Neural cell (in vitro differentiated cells): ENCODE results near the gene A2ML1.

Experiments
- EZH2 ChIP-seq: fragments of 200-600, 300-800 bp; shearing (Covaris generic), sonication (generic); IDR thresholded peaks from 2 replicates; pipeline ENCODE4 v1.6.1; 2014; ENCODE audit warnings: antibody characterized with exemption, low read length, borderline replicate concordance, mild to moderate bottlenecking; ENCODE audit not compliant: insufficient read depth, poor library complexity, severe bottlenecking
- MXI1 ChIP-seq: fragments of 450-650 bp; conservative IDR thresholded peaks from 2 replicates; pipeline ENCODE4 v1.6.1; 2014; ENCODE audit warnings: antibody characterized with exemption, mild to moderate bottlenecking; ENCODE audit not compliant: poor library complexity, severe bottlenecking
- POLR2AphosphoS5 ChIP-seq: IDR thresholded peaks from 2 replicates; pipeline ENCODE4 v1.6.1; 2012
- RAD21 ChIP-seq: fragments of 450-650 bp; conservative IDR thresholded peaks from 2 replicates; pipeline ENCODE4 v1.6.1; 2014; ENCODE audit warnings: antibody characterized with exemption, mild to moderate bottlenecking, moderate library complexity
- TAF1 ChIP-seq: IDR thresholded peaks from 2 replicates; pipeline ENCODE4 v1.6.1; 2012; ENCODE audit warnings: low read depth
- TF ChIP-seq, protein P1 (sequence below): fragments of 450-650 bp; IDR thresholded peaks from 2 replicates; pipeline ENCODE4 v1.5.1; 2014; ENCODE audit warnings: antibody characterized with exemption, mild to moderate bottlenecking, moderate library complexity; ENCODE audit not compliant: poor library complexity, severe bottlenecking
- TF ChIP-seq, protein P2 (sequence below): IDR thresholded peaks from 2 replicates; pipeline ENCODE4 v1.6.1; 2012; ENCODE audit warnings: borderline replicate concordance

DNA sequence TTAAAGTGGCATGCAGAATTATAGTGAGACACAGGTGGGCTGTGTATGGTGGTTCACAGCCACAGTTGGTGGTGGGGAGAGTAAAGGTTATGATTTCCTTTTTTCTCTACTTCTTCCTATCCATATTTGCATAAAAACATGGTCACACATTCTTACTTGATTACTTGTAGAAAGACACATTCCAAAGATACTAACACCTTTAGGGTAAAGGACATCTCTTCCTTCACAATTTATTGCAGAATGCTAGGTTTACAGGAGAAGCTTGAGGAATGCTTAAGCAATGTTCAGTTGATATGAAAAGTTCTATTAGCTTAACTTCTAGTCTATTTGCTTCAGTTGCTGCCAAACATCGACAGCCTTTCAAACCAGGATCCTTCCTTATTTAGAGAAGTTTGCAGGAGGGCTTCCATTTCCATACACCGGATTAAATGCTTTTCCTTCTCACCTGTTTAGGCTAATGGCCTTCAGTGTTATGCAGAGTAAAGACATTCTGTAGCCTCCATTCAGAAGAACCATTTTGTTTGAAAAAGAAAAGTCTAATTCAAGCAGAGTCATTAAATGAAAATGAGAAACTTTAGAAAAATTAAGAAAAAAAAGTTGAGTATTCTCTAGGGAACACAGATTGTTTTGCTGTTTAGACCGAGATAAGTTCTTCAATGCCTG, 89.3 kb downstream of the A2ML1 start:
- TF ChIP-seq, protein P1, sequence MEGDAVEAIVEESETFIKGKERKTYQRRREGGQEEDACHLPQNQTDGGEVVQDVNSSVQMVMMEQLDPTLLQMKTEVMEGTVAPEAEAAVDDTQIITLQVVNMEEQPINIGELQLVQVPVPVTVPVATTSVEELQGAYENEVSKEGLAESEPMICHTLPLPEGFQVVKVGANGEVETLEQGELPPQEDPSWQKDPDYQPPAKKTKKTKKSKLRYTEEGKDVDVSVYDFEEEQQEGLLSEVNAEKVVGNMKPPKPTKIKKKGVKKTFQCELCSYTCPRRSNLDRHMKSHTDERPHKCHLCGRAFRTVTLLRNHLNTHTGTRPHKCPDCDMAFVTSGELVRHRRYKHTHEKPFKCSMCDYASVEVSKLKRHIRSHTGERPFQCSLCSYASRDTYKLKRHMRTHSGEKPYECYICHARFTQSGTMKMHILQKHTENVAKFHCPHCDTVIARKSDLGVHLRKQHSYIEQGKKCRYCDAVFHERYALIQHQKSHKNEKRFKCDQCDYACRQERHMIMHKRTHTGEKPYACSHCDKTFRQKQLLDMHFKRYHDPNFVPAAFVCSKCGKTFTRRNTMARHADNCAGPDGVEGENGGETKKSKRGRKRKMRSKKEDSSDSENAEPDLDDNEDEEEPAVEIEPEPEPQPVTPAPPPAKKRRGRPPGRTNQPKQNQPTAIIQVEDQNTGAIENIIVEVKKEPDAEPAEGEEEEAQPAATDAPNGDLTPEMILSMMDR: no peak
- no peak for TF ChIP-seq MXI1
- TF ChIP-seq RAD21: no peak
- TF ChIP-seq TAF1: no peak
- TF ChIP-seq EZH2: no peak
- TF ChIP-seq, protein P2, sequence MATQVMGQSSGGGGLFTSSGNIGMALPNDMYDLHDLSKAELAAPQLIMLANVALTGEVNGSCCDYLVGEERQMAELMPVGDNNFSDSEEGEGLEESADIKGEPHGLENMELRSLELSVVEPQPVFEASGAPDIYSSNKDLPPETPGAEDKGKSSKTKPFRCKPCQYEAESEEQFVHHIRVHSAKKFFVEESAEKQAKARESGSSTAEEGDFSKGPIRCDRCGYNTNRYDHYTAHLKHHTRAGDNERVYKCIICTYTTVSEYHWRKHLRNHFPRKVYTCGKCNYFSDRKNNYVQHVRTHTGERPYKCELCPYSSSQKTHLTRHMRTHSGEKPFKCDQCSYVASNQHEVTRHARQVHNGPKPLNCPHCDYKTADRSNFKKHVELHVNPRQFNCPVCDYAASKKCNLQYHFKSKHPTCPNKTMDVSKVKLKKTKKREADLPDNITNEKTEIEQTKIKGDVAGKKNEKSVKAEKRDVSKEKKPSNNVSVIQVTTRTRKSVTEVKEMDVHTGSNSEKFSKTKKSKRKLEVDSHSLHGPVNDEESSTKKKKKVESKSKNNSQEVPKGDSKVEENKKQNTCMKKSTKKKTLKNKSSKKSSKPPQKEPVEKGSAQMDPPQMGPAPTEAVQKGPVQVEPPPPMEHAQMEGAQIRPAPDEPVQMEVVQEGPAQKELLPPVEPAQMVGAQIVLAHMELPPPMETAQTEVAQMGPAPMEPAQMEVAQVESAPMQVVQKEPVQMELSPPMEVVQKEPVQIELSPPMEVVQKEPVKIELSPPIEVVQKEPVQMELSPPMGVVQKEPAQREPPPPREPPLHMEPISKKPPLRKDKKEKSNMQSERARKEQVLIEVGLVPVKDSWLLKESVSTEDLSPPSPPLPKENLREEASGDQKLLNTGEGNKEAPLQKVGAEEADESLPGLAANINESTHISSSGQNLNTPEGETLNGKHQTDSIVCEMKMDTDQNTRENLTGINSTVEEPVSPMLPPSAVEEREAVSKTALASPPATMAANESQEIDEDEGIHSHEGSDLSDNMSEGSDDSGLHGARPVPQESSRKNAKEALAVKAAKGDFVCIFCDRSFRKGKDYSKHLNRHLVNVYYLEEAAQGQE: no peak
- TF ChIP-seq POLR2AphosphoS5: no peak
